Spinal cord (tissue), 10 donors: Measurements from ENCODE around the gene GARIN5B. TPM values are rescaled to one million over a fixed set of nuclear protein-coding genes. Genes with fewer than 3 reads are reported as not detected.

Experiments used
- DNase-seq, 6 donors: peaks; one replicate each; pipeline versions ENCODE4 v3.0.0 to v3.0.0-alpha.2; 2013 to 2015; ENCODE audit warnings: low spot score in 6 of 6, low read depth in 4 of 6
- H3K27ac ChIP-seq: one replicate; pipeline ENCODE4 v1.5.1; 2013; ENCODE audit warnings: low read depth, low read length, control low read depth
- H3K27me3 ChIP-seq: one replicate; pipeline ENCODE4 v1.6.1; 2013; ENCODE audit warnings: low read length; ENCODE audit not compliant: control insufficient read depth, insufficient read depth
- H3K36me3 ChIP-seq: one replicate; pipeline ENCODE4 v1.6.1; 2013; ENCODE audit warnings: low read length; ENCODE audit not compliant: control insufficient read depth, insufficient read depth
- H3K4me1 ChIP-seq: one replicate; pipeline ENCODE4 v1.6.1; 2013; ENCODE audit warnings: low read length; ENCODE audit not compliant: control insufficient read depth, insufficient read depth
- H3K4me3 ChIP-seq: one replicate; pipeline ENCODE4 v1.5.1; 2013; ENCODE audit warnings: low read depth, low read length, control low read depth
- H3K9me3 ChIP-seq: one replicate; pipeline ENCODE4 v1.6.1; 2013; ENCODE audit warnings: low read length; ENCODE audit not compliant: control insufficient read depth, insufficient read depth
- WGBS: methylation state at CpG from one replicate; pipeline ENCODE4 v1.1.5; 2013; ENCODE audit warnings: missing lambda C conversion rate; ENCODE audit not compliant: insufficient coverage; 5-methylcytosine and 5-hydroxymethylcytosine counted together
- polyA plus RNA-seq, 2 donors: library from polyadenylated mRNA; unstranded; fragments of 120-200 nt; gene quantifications; one replicate each; pipeline ENCODE4 v1.2.1, GENCODE V29; 2013; ENCODE audit not compliant: insufficient read length in 2 of 2
- total RNA-seq, 2 donors: library from RNA; depleted of rRNA in 1 of 2; stranded (reverse); fragments of 120-200 nt in 1 of 2; fragments of >200 nt in 1 of 2; gene quantifications; one replicate each; pipeline versions ENCODE4 v1.2.3 to v1.2.4, GENCODE V29; 2013 to 2014
- donor health status: healthy.

Gene GARIN5B
- total and polyA plus RNA-seq, 4 donors, result 0.14 to 0.43 TPM; not detected in 2

- H3K4me3 ChIP-seq, result peak within 1 kb of the TSS; percentile 26
- WGBS, result 7% methylated on average over 7 of the region's 32 CpGs
Measured at GRCh38 chr19:55370305-55370988, 7.4 kb upstream of the GARIN5B start, which contains the start of gene IL11. Gene IL11, minus strand, starts transcription at chr19:55370463. Its CDS starts 153 bp downstream, at chr19:55370310.

DNA sequence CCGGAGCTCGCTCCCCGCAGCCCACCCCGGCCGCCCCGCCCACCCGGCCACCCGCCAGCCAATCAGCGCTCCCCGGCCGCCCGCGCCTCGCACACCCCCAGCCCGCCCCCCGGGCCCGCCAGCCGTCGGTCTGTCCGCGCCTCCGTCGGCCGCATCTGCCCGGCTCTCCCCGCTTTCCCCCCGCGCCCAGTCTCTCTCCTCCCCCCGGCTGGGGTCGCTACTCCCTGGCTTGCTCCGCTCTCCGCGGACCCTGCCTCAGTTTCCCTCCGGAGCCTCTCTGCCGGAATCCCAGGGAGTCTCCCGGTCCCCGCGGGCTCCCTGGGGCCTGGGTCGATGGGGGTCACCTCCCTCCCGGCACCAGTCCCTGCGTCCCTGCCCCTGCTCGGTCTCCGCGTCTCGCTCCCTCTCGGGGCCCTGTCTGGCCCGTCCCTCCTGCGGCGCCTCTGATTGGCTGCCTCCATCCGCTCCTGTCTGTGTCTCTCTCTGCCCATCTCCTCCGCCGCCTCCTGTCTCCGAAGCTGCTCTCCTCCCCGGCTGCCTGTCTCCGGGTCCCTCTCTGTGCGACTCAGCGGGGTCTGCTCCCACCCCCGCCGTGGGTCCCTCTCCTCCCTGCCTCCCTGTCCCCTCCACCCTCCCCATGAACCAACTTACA, 6.7 kb upstream of the GARIN5B start:
- no peak overlapping the region for H3K27ac ChIP-seq
- DNase-seq, result peak in 2 of 6 donors; percentile 63 to 78

More at GRCh38 chr19:55370305-55370988, 7.4 kb upstream of the GARIN5B start, which contains the start of gene IL11:
- H3K27me3 ChIP-seq, result peaks cover 67% of the 10 kb centered on the region
- no peaks in the 10 kb centered on the region for H3K36me3 ChIP-seq
- peaks cover 32% of the 10 kb centered on the region for H3K4me1 ChIP-seq
- H3K27ac ChIP-seq, result no peak within 1 kb of the TSS
- no peaks in the 10 kb centered on the region for H3K9me3 ChIP-seq
- no peak for DNase-seq

DNA sequence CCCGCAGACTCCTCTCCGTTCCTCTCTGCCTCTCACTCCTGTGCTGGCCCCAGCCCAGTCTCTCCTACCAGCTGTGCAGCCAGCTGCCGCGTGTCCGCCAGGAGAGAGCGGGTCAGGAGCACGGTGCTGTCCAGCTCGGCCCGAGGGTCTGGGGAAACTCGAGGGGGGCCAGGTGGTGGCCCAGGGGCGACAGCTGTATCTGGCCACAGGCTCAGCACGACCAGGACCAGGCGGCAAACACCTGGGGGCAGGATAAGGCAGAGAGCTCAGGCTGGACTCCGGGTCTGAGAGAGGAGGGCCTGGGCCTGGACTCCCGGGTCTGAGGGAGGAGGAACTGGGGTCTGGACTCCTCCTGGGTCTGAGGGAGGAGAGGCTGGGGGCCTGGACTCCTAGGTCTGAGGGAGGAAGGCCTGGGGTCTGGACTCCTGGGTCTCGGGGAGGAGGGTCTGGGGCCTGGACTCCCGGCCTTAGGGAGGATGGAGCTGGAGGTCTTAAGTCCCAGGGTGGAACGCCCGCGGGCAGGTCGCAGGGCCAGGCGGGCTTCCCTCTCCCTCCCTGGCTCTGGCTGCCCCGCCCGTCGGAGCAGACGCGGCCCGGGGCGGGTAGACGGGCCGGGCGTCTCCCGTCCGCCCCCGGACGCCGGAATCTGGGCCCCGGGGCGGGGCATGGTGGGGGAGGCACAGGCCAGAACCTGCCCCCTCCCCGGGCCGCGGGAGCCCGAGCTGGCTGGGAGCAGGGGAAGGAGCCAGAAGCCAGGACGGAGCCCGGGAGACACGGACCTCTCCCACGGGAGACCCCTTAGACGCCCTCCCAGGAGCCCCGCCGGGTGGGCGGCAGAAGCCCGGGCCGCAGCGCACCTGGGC, 5.9 kb upstream of the GARIN5B start:
- H3K4me1 ChIP-seq, result peaks cover 27% of the 10 kb centered on the region
- no peaks in the 10 kb centered on the region for H3K36me3 ChIP-seq
- WGBS, result 8% methylated on average over 54 of the region's 54 CpGs
- H3K9me3 ChIP-seq, result no peaks in the 10 kb centered on the region
- H3K27ac ChIP-seq, result no peak overlapping the region
- no peak for DNase-seq
- H3K27me3 ChIP-seq, result peaks cover 59% of the 10 kb centered on the region
- H3K4me3 ChIP-seq, result no peak overlapping the region

More for the DNA sequence above, 6.7 kb upstream of the GARIN5B start:
- H3K9me3 ChIP-seq, result no peaks in the 10 kb centered on the region
- H3K27me3 ChIP-seq, result peaks cover 66% of the 10 kb centered on the region
- H3K4me3 ChIP-seq, result peak overlapping the region; percentile 26
- no peaks in the 10 kb centered on the region for H3K36me3 ChIP-seq
- under 1% methylated on average over 53 of the region's 59 CpGs for WGBS
- H3K4me1 ChIP-seq, result peaks cover 32% of the 10 kb centered on the region

- H3K4me1 ChIP-seq, result peaks cover 23% of the 10 kb centered on the region
- no peak overlapping the region for H3K4me3 ChIP-seq
- peaks cover 51% of the 10 kb centered on the region for H3K27me3 ChIP-seq
- WGBS, result 80% methylated on average over 16 of the region's 16 CpGs
- H3K36me3 ChIP-seq, result no peaks in the 10 kb centered on the region
- DNase-seq, result no peak
- H3K9me3 ChIP-seq, result no peaks in the 10 kb centered on the region
- no peak overlapping the region for H3K27ac ChIP-seq
Measured at GRCh38 chr19:55368106-55368505, 5.0 kb upstream of the GARIN5B start.

DNA sequence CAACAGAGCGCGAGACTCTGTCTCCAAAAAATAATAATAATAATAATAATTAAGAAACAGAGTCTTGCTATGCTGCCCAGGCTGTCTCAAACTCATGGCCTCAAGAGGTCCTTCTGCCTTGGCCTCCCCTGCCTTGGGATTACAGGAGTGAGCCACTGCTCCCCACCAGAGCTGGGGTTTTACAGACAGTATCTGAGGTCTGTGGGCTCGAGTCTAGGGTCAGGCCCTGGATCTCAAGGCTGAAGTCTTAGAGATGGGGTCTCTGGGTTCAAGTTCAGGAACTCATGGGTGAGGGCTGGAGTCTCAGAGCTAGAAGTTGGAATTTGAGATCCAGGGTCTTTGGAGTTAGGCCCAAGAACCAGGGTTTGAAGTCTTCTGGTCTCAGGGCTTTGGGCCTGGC, 3.7 kb upstream of the GARIN5B start:
- H3K4me3 ChIP-seq, result no peak overlapping the region
- 81% methylated on average over 1 of the region's 3 CpGs for WGBS
- H3K36me3 ChIP-seq, result no peaks in the 10 kb centered on the region
- H3K4me1 ChIP-seq, result peaks cover 27% of the 10 kb centered on the region
- H3K27ac ChIP-seq, result no peak overlapping the region
- H3K9me3 ChIP-seq, result no peaks in the 10 kb centered on the region
- DNase-seq, result no peak
- H3K27me3 ChIP-seq, result peaks cover 40% of the 10 kb centered on the region

DNA sequence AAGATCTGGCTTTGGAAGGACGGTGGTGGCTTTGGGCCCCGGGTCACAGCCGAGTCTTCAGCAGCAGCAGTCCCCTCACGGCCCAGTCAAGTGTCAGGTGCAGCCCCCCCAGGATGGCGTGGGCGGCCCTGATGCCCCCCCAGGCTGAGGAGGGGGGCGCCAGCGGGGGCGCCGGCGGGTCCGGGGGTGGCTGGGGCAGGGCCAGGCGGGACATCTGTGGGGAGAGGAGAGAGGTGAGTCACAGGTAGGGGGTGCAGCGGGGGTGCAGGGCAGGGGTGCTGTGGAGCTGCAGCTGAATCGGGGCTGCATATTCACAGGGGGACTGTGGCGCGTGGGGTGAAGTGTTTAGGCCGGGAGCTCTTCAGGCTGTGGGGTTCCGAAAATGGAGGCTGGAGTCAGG, 2.9 kb upstream of the GARIN5B start:
- Histone ChIP-seq H3K4me1 (peaks cover 27% of the 10 kb centered on the region), H3K36me3 (no peaks in the 10 kb centered on the region), H3K4me3 (no peak overlapping the region), H3K27ac (no peak overlapping the region), H3K27me3 (peaks cover 32% of the 10 kb centered on the region), H3K9me3 (no peaks in the 10 kb centered on the region)
- WGBS, result 69% methylated on average over 17 of the region's 19 CpGs
- DNase-seq, result no peak

DNA sequence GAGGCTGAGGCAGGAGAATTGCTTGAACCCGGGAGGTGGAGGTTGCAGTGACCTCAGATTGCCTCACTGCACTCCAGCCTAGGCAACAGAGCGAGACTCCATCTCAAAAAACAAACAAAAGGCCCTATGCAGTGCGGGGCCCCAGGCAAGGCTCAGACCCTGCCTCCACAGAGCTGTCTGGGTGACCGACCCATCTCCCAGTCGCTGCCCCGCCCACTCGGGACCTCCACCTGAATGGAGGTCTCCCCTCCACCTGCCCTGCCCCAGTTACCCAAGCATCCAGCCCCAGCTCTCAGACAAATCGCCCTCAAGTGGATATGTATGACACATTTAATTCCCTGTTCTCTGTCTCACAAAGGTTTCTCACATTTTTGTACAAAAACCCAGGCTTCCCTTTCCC, 2.2 kb upstream of the GARIN5B start:
- DNase-seq, result no peak
- Histone ChIP-seq H3K9me3 (no peaks in the 10 kb centered on the region), H3K4me3 (no peak overlapping the region), H3K36me3 (no peaks in the 10 kb centered on the region), H3K4me1 (peaks cover 22% of the 10 kb centered on the region), H3K27me3 (peaks cover 25% of the 10 kb centered on the region), H3K27ac (no peak overlapping the region)
- WGBS, result 67% methylated on average over 7 of the region's 8 CpGs

GRCh38 chr19:55362174-55362989, 678 bp downstream of the GARIN5B start:
- no peaks in the 10 kb centered on the region for H3K36me3 ChIP-seq
- DNase-seq, result no peak

GRCh38 chr19:55360902-55361301, 2.2 kb downstream of the GARIN5B start:
- H3K4me3 ChIP-seq, result no peak overlapping the region
- H3K36me3 ChIP-seq, result no peaks in the 10 kb centered on the region
- H3K9me3 ChIP-seq, result no peaks in the 10 kb centered on the region
- H3K27me3 ChIP-seq, result peaks cover 1% of the 10 kb centered on the region
- no peak for DNase-seq
- no peak overlapping the region for H3K27ac ChIP-seq
- peaks cover 8% of the 10 kb centered on the region for H3K4me1 ChIP-seq
- WGBS, result 91% methylated on average over 14 of the region's 16 CpGs

More at GRCh38 chr19:55362174-55362989, 678 bp downstream of the GARIN5B start:
- Histone ChIP-seq H3K9me3 (no peaks in the 10 kb centered on the region), H3K4me1 (peaks cover 8% of the 10 kb centered on the region), H3K27ac (no peak overlapping the region), H3K4me3 (no peak overlapping the region), H3K27me3 (no peaks in the 10 kb centered on the region)
- 74% methylated on average over 36 of the region's 38 CpGs for WGBS
